Fibroblast of peridontal ligament (primary cell): Measurements from ENCODE around the gene HLA-E.
"Not testable (repeated sequence)": the region's sequence is repeated elsewhere in the genome, so short reads cannot be mapped to it uniquely, and the experiment has no call there.

Source experiments
- DNase-seq: peaks from one replicate; pipeline ENCODE4 v3.0.0-alpha.2; 2010; ENCODE audit errors: extremely low read depth

HLA-E gene

GRCh38 chr6:30507849-30508827, 18.8 kb downstream of the HLA-E start:
- DNase-seq, result no peak

- DNase-seq, result no peak
These were observed 19.8 kb downstream of the HLA-E start for GRCh38 chr6:30508890-30509736.

- no peak for DNase-seq
These were observed 21.3 kb downstream of the HLA-E start for GRCh38 chr6:30510419-30511168.

GRCh38 chr6:30511169-30511546, 21.8 kb downstream of the HLA-E start:
- no peak for DNase-seq

GRCh38 chr6:30513451-30513850, 24.1 kb downstream of the HLA-E start:
- DNase-seq, result no peak

GRCh38 chr6:30515106-30515505, 25.8 kb downstream of the HLA-E start:
- no peak for DNase-seq

- peak; percentile 95 for DNase-seq
These were observed 26.8 kb downstream of the HLA-E start for GRCh38 chr6:30515944-30516753.

GRCh38 chr6:30516754-30517076, 27.4 kb downstream of the HLA-E start:
- not testable (repeated sequence) for DNase-seq

GRCh38 chr6:30517767-30518504, 28.6 kb downstream of the HLA-E start:
- not testable (repeated sequence) for DNase-seq

GRCh38 chr6:30518505-30519145, 29.3 kb downstream of the HLA-E start:
- not testable (repeated sequence) for DNase-seq

GRCh38 chr6:30520522-30520921, 31.2 kb downstream of the HLA-E start:
- no peak for DNase-seq

- DNase-seq, result peak; percentile 64
These were observed 31.8 kb downstream of the HLA-E start for GRCh38 chr6:30521082-30521481.

- DNase-seq, result peak; percentile 24
These were observed 32.6 kb downstream of the HLA-E start for GRCh38 chr6:30521952-30522351.

- DNase-seq, result not testable (repeated sequence)
These were observed 37.1 kb downstream of the HLA-E start for GRCh38 chr6:30526444-30526843.

GRCh38 chr6:30529349-30529875, 40.1 kb downstream of the HLA-E start:
- not testable (repeated sequence) for DNase-seq

GRCh38 chr6:30530014-30530413, 40.7 kb downstream of the HLA-E start:
- no peak for DNase-seq

GRCh38 chr6:30533460-30534294, 44.4 kb downstream of the HLA-E start:
- DNase-seq, result no peak

GRCh38 chr6:30537931-30538330, 48.6 kb downstream of the HLA-E start:
- no peak for DNase-seq
